ENCODE data around the gene PRKCB.

PRKCB gene

GRCh38 chr16:23836404-23837311 lies 875 bp downstream of the PRKCB start:
- Histone ChIP-seq H3K4me3 (replicated peaks; ENCODE audit: insufficient read depth, low read length) (peak overlapping the region; percentile 84), H3K27ac (replicated peaks) (peak overlapping the region; percentile 72), H3K27me3 (ENCODE audit: insufficient read depth, poor library complexity, severe bottlenecking) (no peaks in the 10 kb centered on the region)
- peak in 1 of 2 experiments; percentile 73 for DNase-seq (ENCODE audit: low read depth in 1 of 2, low spot score in 1 of 2)
- peak; percentile 69; the same call in 1 of the 2 replicates for TF ChIP-seq SPI1 (IDR thresholded peaks at IDR 0.05; ENCODE audit: borderline replicate concordance, low read depth)
- no peak for TF ChIP-seq GABPA (IDR thresholded peaks at IDR 0.05; ENCODE audit: low read depth)
- TF ChIP-seq POLR2AphosphoS5 (IDR thresholded peaks at IDR 0.05; ENCODE audit: low read depth), result no peak

- TF ChIP-seq GABPA (IDR thresholded peaks at IDR 0.05; ENCODE audit: low read depth) (no peak), REST (IDR thresholded peaks at IDR 0.05; ENCODE audit: insufficient replicate concordance, low read depth) (no peak), POLR2AphosphoS5 (IDR thresholded peaks at IDR 0.05; ENCODE audit: low read depth) (no peak), SPI1 (IDR thresholded peaks at IDR 0.05; ENCODE audit: borderline replicate concordance, low read depth) (no peak), CTCF (IDR thresholded peaks at IDR 0.05; ENCODE audit: insufficient read depth, low read length) (no peak)
- no peaks in the 10 kb centered on the region for H3K27me3 ChIP-seq (ENCODE audit: insufficient read depth, poor library complexity, severe bottlenecking)
- peak overlapping the region; percentile 84 for H3K4me3 ChIP-seq (replicated peaks; ENCODE audit: insufficient read depth, low read length)
- no peak overlapping the region; the same call in 1 of the 2 replicates for H3K27ac ChIP-seq (replicated peaks)
- DNase-seq (ENCODE audit: low read depth in 1 of 2, low spot score in 1 of 2), result peak in 1 of 2 experiments; percentile 32
Measured at GRCh38 chr16:23837553-23838308, 1.9 kb downstream of the PRKCB start.

GRCh38 chr16:23838485-23839142 lies 2.8 kb downstream of the PRKCB start:
- Histone ChIP-seq H3K27ac (replicated peaks) (no peak overlapping the region), H3K4me3 (replicated peaks; ENCODE audit: insufficient read depth, low read length) (no peak overlapping the region), H3K27me3 (ENCODE audit: insufficient read depth, poor library complexity, severe bottlenecking) (no peaks in the 10 kb centered on the region)
- TF ChIP-seq REST (IDR thresholded peaks at IDR 0.05; ENCODE audit: insufficient replicate concordance, low read depth) (no peak), SPI1 (IDR thresholded peaks at IDR 0.05; ENCODE audit: borderline replicate concordance, low read depth) (no peak), GABPA (IDR thresholded peaks at IDR 0.05; ENCODE audit: low read depth) (no peak), POLR2AphosphoS5 (IDR thresholded peaks at IDR 0.05; ENCODE audit: low read depth) (no peak), CTCF (IDR thresholded peaks at IDR 0.05; ENCODE audit: insufficient read depth, low read length) (no peak)
- no peak for DNase-seq (ENCODE audit: low read depth in 1 of 2, low spot score in 1 of 2)

Measured in HL-60 (cell line).